NCI-H128 (cell line): Measurements from ENCODE around the gene PSEN1.

Experiments
- DNase-seq: peaks from one replicate; lab custom pipeline; 2025; ENCODE audit not compliant: unreplicated experiment; lab: John Stamatoyannopoulos, UW

Gene PSEN1

DNA sequence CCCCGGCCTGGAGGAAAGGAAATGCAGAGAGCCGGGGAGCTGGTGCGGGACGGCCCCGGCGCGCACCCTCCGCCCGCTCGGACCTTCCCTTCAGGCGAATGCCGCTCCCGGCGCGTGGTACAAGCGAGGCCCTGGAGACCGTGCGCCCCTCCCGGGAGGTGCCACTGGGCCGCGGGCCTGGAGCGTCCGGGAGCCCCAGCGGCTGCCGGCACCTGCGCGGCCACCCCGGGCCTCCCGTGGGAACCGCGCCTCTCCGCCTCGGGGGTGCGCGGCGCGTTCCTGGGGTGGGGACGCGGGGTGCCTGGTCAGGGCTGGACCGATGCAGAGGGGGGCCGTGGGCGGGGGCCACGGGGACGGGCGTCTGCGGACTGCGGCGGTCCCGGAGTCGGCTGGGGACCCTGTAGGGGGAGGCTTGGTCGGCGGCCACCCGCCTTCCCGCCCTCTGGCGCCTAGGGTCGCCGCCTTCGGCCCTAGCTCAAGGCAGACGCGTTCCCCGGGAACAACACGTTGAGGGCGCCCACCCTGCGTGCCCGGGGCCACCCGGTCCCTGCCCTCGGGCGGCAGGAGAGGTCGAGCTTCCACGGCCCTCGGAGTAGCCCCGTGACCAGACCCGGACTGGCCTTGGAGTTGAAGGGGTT lies 101.6 kb downstream of the PSEN1 start:
- no peak for DNase-seq

DNA sequence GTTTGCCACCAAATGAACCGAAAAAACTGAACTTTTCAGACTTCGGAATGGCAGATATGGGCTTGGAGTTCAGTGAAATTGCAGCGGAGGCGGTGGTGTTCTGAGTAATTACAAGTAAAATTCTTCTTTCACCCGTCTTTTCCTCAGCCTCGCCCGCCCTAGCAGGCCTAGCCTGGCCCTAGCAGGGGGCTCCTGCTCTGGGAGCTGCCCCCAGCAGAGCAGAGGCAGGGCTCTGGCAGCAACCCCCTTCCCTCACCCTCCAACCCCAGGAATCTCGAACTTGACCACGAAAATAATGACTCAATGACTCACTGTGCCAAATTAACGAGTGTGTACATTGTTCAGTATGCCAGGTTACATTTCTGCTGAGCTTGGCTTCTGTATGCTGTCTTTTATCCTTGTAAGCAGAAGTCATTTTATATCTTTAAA lies 102.1 kb downstream of the PSEN1 start:
- no peak for DNase-seq

DNA sequence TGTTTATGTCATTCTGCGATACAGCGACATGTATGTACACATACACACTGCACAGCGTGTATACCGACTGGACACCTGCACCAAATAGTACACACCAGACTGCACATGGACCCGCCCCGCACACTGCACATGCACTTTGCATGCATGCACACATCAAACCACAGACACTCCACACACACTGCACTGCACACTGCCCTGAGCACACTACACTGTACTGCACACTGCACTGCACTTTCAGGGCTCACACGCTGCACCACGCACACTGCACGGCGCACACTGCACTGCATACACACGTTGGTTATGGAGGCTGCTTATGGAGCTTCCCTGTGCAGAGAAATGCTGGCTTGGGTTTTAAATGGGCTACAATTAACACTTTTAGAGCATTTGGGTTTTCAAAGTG lies 102.6 kb downstream of the PSEN1 start:
- no peak for DNase-seq

DNA sequence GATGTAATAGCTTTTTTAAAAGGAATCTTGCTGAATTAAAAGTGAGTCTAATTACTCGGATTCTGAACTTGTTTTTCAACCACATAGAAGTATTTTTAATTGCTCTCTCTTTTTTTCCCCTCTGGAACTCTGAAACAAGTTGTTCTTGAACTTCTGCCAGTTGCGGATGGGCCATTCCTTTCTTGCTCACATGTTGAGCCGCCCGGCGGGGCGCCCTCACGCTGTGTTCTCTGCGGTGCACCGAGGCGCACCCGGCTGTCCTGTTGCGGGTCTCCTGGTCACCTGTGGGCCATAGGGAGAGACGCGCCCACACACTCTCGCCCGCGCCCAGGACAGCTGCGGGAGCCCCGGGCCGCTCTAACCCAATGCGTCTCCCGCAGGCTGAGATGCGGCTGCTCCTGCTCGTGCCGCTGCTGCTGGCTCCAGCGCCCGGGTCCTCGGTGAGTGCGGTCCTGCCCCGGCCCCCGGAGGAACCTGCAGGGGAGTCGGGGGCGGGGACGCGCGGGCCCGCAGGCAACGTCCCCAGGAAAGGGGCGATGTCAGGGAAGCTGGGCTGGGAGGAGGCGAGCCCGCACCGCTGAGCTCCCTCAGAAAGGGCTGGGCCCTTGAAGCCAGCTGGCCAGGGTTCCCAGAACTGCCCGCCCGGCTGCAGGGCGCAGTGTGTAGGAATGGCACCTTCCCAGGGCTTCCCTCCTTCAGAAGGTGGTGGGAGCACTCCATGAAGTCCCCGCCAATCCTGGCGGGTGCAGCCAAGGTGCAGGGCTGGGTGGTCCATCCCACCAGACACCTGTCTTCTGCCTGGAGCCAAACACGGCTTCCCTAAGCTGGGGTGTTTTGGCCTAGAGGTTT lies 103.3 kb downstream of the PSEN1 start:
- no peak for DNase-seq

DNA sequence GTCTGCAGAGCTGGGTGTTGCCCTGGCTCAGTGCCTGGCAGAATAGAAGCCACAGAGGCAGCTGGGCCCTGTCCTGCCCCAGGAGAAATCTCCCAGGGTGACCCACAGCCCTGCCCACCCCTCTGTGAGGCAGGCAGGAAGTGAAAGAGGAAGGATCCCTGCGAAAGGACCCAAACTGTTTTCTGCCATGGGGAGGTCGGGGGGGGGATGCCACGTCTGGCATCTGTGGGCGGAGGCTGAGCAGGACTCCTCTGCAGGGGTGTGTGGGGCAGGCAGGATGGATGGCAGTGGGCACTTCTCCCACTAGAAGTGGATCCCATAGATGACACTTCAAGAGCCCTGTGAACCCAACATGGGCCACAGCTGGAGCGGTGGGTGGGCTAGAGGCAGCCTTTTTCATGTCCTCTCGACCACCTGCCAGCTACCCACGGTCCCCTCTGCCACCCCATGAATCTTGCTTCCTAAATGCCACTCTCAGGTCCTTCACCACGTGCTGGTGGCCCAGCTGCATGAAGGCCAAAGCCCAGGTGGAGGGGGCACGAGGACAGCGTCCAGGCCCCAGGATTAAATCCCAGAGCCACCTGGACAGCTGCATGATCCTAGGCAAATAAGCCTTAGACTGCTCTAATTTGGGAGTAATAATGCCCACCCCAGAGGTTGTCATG lies 104.6 kb downstream of the PSEN1 start:
- no peak for DNase-seq

DNA sequence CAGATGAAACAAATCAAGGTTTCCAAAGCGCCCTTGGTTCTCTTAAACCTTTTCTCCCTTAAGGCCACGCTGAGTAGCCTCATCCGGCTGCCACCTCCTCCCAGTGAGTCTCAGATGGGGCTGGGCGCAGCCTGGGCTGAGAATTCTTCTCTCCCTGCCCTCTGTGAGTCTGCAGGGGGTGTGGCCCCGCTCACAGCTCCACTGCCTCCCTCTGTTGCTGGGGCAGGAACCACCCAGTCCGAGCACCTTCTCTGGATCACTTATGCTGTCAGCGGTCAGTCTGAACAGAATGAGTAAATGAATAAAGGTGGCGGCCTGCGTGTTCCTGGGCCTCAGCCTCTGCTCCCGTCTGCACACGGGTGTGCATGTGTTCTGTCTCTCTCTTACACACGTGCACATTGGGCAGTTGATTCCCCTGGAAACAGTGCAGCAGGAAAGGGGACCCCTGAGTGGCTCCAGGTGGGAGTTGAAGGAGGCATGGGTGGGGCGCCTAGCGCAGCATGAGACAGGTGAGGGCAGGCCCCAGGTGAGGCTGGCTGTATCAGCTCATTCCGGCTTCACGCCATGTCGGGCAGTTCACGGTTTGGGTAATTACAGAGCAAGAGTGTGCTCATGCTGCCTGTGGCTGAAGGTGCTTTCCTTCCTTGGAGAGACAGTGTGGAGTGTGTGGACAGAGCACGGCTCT lies 105.3 kb downstream of the PSEN1 start:
- DNase-seq: no peak

DNA sequence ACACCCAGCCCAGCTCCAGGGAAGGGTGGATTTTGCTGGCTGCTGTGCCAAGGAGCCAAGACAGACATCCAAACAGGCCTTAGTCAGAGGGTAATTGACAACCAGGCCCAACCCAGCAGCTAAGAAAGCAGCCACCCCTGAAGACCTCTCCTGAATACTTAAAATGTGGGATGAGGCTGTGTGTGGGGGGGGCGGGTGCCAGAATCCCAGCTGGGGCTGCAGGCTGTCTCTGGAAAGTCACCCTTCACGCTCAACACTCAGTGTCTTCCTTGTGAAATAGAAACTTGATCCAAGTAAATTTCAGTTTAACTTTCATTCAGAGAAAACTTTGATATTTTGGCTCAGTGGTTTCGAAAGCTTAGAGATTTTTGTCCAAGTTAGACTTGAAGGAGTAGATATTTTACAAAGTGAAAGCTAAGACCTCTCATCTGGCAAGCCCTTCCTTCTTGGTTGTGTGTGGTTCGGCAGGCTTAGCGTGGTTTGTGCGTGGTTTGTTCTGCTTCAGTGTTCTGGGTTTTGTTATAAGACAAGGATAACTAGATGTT lies 106.1 kb downstream of the PSEN1 start:
- no peak for DNase-seq

DNA sequence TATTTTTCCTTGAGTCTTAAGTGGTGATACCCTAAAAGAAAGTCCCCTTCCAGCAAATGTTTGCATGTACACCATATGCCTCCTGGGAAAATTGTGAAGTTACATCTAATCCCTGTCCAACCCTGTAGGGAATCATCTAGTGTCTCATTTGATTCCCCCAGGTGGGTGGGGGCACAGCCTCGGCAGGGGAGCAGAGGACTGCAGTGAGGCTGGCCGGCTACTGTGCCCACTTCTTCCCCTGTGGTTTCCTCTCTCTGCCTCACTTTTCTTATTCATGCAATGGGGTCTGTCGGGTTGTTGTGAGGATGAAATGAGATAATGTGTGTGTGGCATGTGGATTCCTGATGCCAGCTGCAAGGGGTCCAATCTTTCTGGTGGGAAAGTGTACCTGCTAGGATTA lies 107.0 kb downstream of the PSEN1 start:
- no peak for DNase-seq

DNA sequence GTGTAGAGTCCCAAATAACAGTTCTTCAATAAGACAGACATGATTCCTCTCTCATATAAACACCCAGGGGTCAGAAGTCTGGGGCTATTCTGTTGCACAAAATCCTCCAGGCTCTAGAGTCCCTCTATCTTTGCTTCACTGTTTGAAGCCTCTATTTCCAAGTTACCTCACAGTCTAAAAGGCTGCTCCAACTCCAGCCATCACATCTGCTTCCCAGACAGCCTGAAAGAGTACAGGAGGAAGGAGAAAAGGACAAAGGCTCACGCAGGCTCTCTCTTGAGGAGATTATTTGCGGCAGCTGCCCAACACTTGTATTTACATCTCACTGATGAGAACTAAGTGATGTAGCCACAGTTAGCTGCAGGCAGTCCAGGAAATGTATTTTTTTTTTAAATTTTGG lies 107.4 kb downstream of the PSEN1 start:
- DNase-seq: no peak

DNA sequence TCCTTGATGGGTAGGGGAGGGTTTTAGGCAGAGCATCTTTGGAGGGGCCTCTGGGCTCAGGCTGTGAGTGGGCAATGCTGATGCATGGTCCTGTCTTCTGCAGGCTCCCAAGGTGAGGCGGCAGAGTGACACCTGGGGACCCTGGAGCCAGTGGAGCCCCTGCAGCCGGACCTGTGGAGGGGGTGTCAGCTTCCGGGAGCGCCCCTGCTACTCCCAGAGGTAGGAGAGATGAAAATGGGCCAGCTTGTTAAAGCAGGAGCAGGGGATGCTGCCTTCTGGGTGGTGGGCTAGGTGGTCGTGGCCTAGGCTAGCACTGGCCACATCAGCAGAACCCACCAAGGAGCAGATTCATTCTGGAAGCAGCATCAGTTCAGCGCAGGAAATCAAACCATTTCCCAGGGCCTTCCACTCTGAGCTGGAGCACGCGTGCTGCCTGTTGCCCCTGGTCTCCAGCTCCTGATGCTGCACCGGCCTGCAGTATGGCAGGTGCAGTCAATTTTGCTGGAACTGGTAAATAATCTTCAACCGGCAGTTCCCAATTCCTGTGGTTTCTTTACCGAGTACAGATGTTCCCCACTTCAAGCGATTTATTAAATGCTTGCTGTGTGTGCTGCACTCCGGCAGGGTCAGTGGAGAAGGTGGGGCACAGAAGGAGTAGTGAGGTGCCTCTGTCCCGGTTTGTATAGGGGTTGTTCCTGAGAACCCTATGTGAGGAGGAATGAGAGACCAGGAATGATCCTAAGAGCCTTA lies 108.4 kb downstream of the PSEN1 start:
- DNase-seq: no peak

DNA sequence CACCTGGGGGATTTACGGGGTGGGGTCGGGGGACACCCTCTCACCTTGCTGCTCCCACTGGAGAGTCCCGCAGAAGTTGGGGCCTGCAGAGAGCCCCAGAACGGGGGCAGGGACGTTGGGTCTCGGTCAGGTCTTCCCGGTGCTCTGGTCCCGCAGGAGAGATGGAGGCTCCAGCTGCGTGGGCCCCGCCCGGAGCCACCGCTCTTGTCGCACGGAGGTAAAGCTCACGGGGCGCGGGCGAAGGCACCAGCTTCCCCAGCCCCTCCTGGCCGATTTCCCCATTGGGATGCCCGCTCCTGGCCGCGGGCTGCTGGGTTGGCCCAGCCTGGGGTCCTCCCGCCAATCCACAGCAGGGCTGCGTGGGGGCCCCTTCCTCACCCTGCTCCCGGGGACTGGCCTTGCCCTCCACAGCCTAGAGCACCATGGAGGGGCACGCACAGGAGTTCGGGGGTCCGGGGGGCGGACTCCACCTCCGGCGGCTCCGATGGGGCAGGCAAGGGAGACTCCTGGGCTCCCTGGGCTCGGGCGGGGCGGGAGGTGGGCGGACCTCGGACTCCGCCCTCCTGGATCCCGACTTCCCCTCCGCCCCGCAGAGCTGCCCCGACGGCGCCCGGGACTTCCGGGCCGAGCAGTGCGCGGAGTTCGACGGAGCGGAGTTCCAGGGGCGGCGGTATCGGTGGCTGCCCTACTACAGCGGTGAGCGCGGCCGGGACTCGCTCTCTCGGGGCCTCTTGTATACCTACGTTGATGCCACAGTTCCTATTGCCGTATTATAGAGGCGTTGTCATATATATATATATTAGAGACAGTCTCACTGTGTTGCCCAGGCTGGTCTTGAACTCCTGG lies 109.4 kb downstream of the PSEN1 start:
- DNase-seq: no peak

DNA sequence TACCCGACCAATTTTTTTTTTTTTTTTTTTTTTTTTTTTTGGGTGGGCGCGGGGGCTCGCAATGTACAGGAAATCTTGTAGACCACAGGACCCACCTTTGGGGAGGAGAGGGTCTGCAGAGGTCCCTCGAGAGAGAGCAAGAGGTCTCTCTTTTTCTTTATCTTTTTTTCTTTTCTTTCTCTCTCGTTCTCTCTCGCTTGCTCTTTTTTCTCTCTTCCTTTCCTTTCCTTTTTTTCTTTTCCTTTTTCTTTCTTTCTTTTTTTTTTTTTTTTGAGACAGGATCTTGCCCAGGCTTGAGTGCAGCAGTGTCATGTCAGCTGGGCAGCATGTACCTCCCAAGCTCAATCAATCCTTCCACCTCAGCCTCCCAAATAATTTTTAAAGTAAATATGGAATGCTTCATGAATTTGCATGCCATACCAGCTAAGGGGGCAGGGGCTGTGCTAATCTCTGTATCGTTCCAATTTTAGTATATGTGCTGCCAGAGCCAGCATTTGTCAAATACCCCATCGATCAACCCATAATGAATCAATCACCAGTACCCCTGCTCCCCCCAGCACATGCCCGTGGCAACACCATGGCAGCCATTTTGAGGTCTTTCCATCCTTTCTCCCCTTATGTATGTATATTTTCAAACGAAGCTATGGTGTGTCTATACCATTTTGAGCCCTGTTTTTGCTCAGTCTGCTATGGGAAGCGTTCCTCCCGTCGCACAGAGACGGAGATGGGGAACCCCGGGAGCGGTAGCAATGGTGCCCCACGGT lies 110.3 kb downstream of the PSEN1 start:
- DNase-seq: no peak

DNA sequence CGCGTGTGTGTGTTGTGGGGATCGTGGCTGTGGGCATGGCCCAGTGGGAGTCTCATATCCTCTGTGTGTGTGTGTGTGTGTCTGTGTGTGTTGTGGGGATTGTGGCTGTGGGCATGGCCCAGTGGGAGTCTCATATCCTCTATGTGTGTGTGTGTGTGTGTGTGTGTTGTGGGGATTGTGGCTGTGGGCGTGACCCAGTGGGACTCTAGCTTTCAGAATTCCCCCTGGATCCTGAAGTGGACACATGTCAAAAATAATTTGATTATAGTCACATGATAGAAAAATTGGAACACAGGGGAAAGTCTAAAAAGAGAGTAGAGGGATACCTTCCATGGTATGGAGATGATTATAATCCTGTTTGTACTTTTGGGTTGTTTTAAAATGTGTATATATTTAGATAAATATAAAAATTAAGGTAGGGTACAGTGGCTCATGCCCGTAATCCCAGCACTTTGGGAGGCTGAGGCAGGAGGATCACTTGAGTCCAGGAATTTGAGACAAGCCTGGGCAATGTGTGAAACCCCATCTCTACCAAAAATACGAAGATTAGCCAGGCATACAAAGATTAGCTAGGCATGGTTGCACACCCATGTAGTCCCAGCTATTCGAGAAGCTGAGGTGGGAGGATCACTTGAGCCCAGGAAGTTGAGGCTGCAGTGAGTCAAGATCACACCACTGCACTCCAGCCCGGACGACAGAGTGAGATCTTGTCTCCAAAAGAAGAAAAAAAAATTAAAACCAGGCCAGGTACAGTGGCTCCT lies 112.0 kb downstream of the PSEN1 start:
- DNase-seq: no peak

DNA sequence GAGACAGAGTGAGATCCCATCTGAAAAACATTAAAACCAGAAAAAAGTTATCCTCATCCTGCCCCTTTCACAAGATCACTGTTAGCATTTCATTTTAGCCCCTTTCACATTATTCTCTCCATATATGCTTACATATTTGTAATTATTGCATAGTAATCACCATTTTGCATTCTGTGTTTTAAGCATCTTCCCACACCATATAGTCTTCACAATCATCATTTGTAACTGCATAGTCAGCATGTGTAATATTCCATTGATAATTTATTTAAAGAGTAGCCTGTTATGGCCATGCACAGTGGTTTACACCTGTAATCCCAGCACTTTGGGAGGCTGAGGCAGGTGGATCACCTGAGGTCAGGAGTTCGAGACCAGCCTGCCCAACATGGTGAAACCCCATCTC lies 112.8 kb downstream of the PSEN1 start:
- DNase-seq: no peak

DNA sequence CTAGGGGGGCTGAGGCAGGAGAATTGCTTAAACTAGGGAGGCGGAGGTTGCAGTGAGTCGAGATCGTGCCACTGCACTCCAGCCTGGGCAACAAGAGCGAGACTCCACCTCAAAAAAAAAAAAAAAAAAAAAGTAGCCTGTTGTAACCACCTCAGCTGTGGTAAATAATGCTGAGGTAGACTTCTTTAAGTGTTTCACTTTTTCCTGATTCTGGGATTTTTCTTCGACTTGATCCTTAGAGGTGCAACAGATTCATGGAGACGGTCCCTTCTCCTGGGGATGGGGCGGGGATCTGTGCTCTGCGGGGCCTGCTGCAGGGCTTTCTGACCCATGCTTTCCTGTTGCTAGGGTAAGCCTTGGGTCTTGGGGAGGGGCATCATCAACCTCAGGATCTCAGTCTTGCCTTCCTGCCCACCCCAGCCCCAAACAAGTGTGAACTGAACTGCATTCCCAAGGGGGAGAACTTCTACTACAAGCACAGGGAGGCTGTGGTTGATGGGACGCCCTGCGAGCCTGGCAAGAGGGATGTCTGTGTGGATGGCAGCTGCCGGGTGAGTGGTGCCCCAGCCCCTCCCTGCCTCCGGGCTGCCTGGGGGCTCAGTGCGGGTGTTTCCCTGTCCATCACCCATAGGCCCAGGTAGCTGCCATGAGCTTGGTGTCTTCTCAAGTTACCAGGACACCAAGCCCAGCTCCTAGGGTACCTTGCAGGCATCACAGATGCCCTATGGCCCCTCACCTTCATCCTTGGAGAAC lies 113.4 kb downstream of the PSEN1 start:
- DNase-seq: no peak

DNA sequence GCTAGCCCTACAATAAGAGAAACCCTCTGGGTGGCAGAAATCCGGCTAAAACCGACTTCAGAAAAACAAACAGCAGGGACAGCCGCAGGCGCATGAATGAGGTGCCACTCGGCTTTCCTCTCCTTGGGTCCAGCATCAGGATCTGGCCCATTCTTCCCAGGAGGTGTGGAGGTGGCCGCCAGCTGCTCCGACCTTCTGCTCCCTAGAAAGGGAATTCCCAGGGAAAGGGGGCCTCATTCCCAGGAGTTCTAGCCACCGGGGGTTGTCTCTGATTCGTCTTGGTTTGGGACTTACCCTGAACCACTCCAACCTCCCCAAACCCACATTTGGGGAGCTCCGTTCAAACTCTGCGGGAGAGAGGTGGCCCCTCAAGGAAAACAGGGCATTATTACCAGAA lies 114.0 kb downstream of the PSEN1 start:
- DNase-seq: no peak

DNA sequence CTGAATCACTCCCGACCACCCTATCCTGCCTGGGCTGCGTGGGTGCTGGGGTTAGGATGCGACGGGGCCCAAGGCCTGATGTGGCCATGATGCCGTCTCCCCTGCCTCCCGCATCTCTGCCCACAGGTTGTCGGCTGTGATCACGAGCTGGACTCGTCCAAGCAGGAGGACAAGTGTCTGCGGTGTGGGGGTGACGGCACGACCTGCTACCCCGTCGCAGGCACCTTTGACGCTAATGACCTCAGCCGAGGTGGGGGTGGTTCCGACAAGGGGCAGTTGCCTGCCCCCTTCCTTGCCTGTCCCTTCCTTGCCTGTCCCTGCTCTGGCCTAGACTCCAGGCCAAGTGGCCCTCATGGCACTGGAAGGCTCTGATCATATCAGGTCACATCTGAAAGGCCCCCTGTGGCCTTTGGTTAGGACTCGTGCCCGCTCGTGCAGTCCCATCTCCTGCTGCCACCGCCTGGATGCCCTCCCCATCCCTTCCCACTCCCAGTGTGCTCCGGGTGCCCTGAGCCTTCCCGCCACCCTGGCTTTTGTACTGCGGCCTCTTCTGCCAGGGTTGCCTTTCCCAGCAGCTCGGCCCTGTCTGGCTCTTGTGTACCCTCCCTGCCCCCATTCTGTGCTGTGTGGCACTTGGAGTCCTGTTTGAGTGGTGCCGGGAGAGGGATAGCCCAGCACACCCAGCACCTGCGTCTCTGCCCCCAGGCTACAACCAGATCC lies 114.6 kb downstream of the PSEN1 start:
- no peak for DNase-seq
